Endothelial cell of umbilical vein (primary cell): ENCODE data around the gene MED14. TPM values are rescaled to one million over a fixed set of nuclear protein-coding genes. Genes with fewer than 3 reads are reported as not detected.

Experiments used
- BruUV-seq: library from RNA; stranded (reverse); fragments of 400-500 nt; replicated peaks from 2 replicates; lab custom pipeline; 2021; lab: Mats Ljungman, UMichigan
- CTCF ChIA-PET: fragments of 300-600, 350-600 bp; sonication (Branson Sonifier 250); formaldehyde crosslinking; loops from one replicate; lab custom pipeline; 2021; ENCODE audit warnings: antibody characterized with exemption, inconsistent platforms; lab: Charles Lee
- POLR2A ChIA-PET: fragments of 300-600, 350-600 bp; sonication (Branson Sonifier 250); formaldehyde crosslinking; loops from one replicate; lab custom pipeline; 2021; ENCODE audit warnings: antibody characterized with exemption, inconsistent platforms; lab: Charles Lee
- DNase-seq: peaks from one replicate; pipeline ENCODE4 v3.0.0-alpha.2; 2011; ENCODE audit warnings: low read depth, low spot score
- FAIRE-seq: peaks from 2 replicates; lab custom pipeline; 2011; peaks lifted over from hg19 to GRCh38; lab: Jason Lieb, UNC
- H2AFZ ChIP-seq: 2 replicates; pipeline ENCODE4 v1.6.0; 2012; ENCODE audit warnings: low read depth, low read length, control low read depth, inconsistent platforms
- H3K27ac ChIP-seq: 2 replicates; pipeline ENCODE4 v1.5.1; 2011; ENCODE audit warnings: low read depth, mild to moderate bottlenecking, control low read depth, low read length, moderate library complexity; ENCODE audit not compliant: insufficient read depth
- H3K27me3 ChIP-seq, 2 experiments: 2 replicates each; pipeline versions ENCODE4 v1.6.0 to v1.6.1; 2011; ENCODE audit warnings: low read length in 2 of 2, mixed read lengths in 1 of 2; ENCODE audit not compliant: control insufficient read depth in 2 of 2, insufficient read depth in 2 of 2
- H3K36me3 ChIP-seq, 2 experiments: 2 replicates in 1 of 2; 3 replicates in 1 of 2; pipeline ENCODE4 v1.5.1; 2011; ENCODE audit warnings: low read length in 2 of 2, mild to moderate bottlenecking in 1 of 2, moderate library complexity in 1 of 2; ENCODE audit not compliant: control insufficient read depth in 2 of 2, insufficient read depth in 2 of 2; ENCODE audit errors: extremely low read depth in 1 of 2
- H3K4me1 ChIP-seq: 3 replicates; pipeline ENCODE4 v1.5.1; 2011; ENCODE audit warnings: mild to moderate bottlenecking, low read length; ENCODE audit not compliant: control insufficient read depth, insufficient read depth; ENCODE audit errors: extremely low read depth
- H3K4me2 ChIP-seq: 2 replicates; pipeline ENCODE4 v1.6.1; 2011; ENCODE audit warnings: low read length, control low read depth, mixed read lengths; ENCODE audit not compliant: insufficient read depth
- H3K4me3 ChIP-seq, 3 experiments: fragments of 200-600 bp in 1 of 3; sonication (generic), shearing (Covaris generic) in 1 of 3; replicated peaks in 1 of 3; 2 replicates each; pipeline ENCODE4 v1.5.1; 2011 to 2016; ENCODE audit warnings: control low read depth in 3 of 3, low read length in 3 of 3, mild to moderate bottlenecking in 2 of 3, inconsistent platforms in 1 of 3, low read depth in 1 of 3, moderate library complexity in 1 of 3; ENCODE audit not compliant: insufficient read depth in 1 of 3
- H3K79me2 ChIP-seq: 2 replicates; pipeline ENCODE4 v1.6.0; 2012; ENCODE audit warnings: low read length, inconsistent platforms; ENCODE audit not compliant: control insufficient read depth, insufficient read depth
- H3K9ac ChIP-seq: replicated peaks from 2 replicates; pipeline ENCODE3; 2011; ENCODE audit warnings: low read length, control low read depth; ENCODE audit not compliant: insufficient read depth; ENCODE audit errors: extremely low read depth
- H3K9me1 ChIP-seq: replicated peaks from 3 replicates; pipeline ENCODE4 v1.6.0; 2011; ENCODE audit warnings: mild to moderate bottlenecking, low read length; ENCODE audit not compliant: control insufficient read depth, insufficient read depth; ENCODE audit errors: extremely low read depth
- H3K9me3 ChIP-seq: replicated peaks from 2 replicates; pipeline ENCODE4 v1.5.1; 2012; ENCODE audit warnings: low read length, inconsistent platforms; ENCODE audit not compliant: control insufficient read depth, insufficient read depth
- H4K20me1 ChIP-seq: replicated peaks from 2 replicates; pipeline ENCODE3; 2011; ENCODE audit warnings: mild to moderate bottlenecking, low read length; ENCODE audit not compliant: control insufficient read depth, insufficient read depth; ENCODE audit errors: extremely low read depth
- CTCF ChIP-seq, 2 donors: IDR thresholded peaks; 1 replicate in 1 of 2; 2 replicates in 1 of 2; pipeline ENCODE4 v1.5.1; 2011; ENCODE audit warnings: low read length in 2 of 2, mild to moderate bottlenecking in 2 of 2, moderate library complexity in 2 of 2, control low read depth in 1 of 2, inconsistent platforms in 1 of 2, low read depth in 1 of 2; ENCODE audit not compliant: insufficient read depth in 1 of 2; ENCODE audit errors: extremely low read depth in 1 of 2
- EZH2 ChIP-seq: IDR thresholded peaks from 2 replicates; pipeline ENCODE4 v1.6.1; 2012; ENCODE audit warnings: borderline replicate concordance, low read depth, mild to moderate bottlenecking, moderate library complexity, low read length, inconsistent platforms; ENCODE audit not compliant: severe bottlenecking
- FOS ChIP-seq: IDR thresholded peaks from 2 replicates; pipeline ENCODE4 v1.6.1; 2011; ENCODE audit warnings: mild to moderate bottlenecking, low read length, moderate library complexity, borderline replicate concordance; ENCODE audit not compliant: insufficient read depth
- GATA2 ChIP-seq: IDR thresholded peaks from 2 replicates; pipeline ENCODE4 v1.7.0; 2011; ENCODE audit warnings: low read depth, mild to moderate bottlenecking, moderate library complexity, mixed read lengths, low read length; ENCODE audit not compliant: insufficient read length, insufficient read depth
- JUN ChIP-seq: IDR thresholded peaks from 2 replicates; pipeline ENCODE4 v1.6.1; 2011; ENCODE audit warnings: borderline replicate concordance, low read depth; ENCODE audit not compliant: insufficient read length, insufficient read depth
- MAX ChIP-seq: IDR thresholded peaks from 2 replicates; pipeline ENCODE4 v1.6.1; 2011; ENCODE audit not compliant: insufficient read depth, insufficient read length
- MYC ChIP-seq: IDR thresholded peaks from one replicate; pipeline ENCODE4 v1.6.1; 2011; ENCODE audit warnings: mild to moderate bottlenecking, low read depth, low read length
- POLR2A ChIP-seq: IDR thresholded peaks from 2 replicates; pipeline ENCODE4 v1.6.1; 2012; ENCODE audit warnings: low read depth, mild to moderate bottlenecking, control low read depth, low read length
- POLR2AphosphoS5 ChIP-seq: IDR thresholded peaks from 2 replicates; pipeline ENCODE4 v1.6.1; 2012; ENCODE audit warnings: low read depth, mild to moderate bottlenecking, control low read depth, low read length, moderate library complexity; ENCODE audit not compliant: insufficient read depth
- dilution Hi-C: fragments of 300-500 bp; cut with MboI; formaldehyde crosslinking; loops from one replicate; pipeline ENCODE4 v1.15.0; 2019; ENCODE audit warnings: low sequenced_read_pairs; ENCODE audit not compliant: extremely low pct_ligation_motif_present
- intact Hi-C: fragments of 100-400 bp; cut with micrococcal nuclease; formaldehyde crosslinking; loops from one replicate; pipeline ENCODE4 v1.10.0; 2022
- polyA plus RNA-seq, 4 experiments: library from polyadenylated mRNA; depleted of rRNA in 3 of 4; stranded (reverse) in 3 of 4; unstranded in 1 of 4; fragments of >200 nt; gene quantifications; 2 replicates each; pipeline versions ENCODE4 v1.2.1 to v1.2.3, GENCODE V29; 2011 to 2012; ENCODE audit warnings: missing spikeins in 1 of 4
- total RNA-seq: library from RNA; stranded (reverse); gene quantifications from 2 replicates; pipeline ENCODE4 v1.2.3, GENCODE V29; 2021

The MED14 gene
- total and polyA plus RNA-seq, 2 donors (not counting 3 experiments of a cell fraction or from before 2014, with no cell fraction given) = 25.6 to 55.8 TPM

- Histone ChIP-seq H3K9me1 (no peaks in the 10 kb centered on the region), H3K79me2 (no peaks in the 10 kb centered on the region), H2AFZ (no peak overlapping the region), H3K9me3 (no peaks in the 10 kb centered on the region), H4K20me1 (no peaks in the 10 kb centered on the region), H3K4me2 (no peak overlapping the region), H3K27me3 (no peaks in the 10 kb centered on the region), H3K36me3 (no peaks in the 10 kb centered on the region), H3K27ac (no peak overlapping the region), H3K9ac (no peak overlapping the region), H3K4me1 (peaks cover 17% of the 10 kb centered on the region), H3K4me3 (no peak overlapping the region)
- ChIA-PET CTCF (no interaction called here), POLR2A (no interaction called here)
- dilution Hi-C loops (no loop called here), intact Hi-C loops (no loop called here)
- TF ChIP-seq GATA2 = no peak
- TF ChIP-seq EZH2 = no peak
- no peak for TF ChIP-seq POLR2A
- no peak for TF ChIP-seq FOS
- no peak for TF ChIP-seq MAX
- TF ChIP-seq JUN = no peak
- no peak for TF ChIP-seq CTCF (IDR thresholded peaks at IDR 0.05; ENCODE audit: extremely low read depth in 1 of 2, insufficient read depth in 1 of 2, low read depth in 1 of 2, low read length in 2 of 2)
- no peak for TF ChIP-seq POLR2AphosphoS5
- TF ChIP-seq MYC = no peak
- no peak for FAIRE-seq
- BruUV-seq = no TSS peak
- no peak for DNase-seq
Observed at GRCh38 chrX:40780951-40781350, 45.6 kb upstream of the MED14 start.
